T1000 (cell line): Measurements from ENCODE around the gene UFL1.

Experiments
- DNase-seq: peaks from one replicate; lab custom pipeline; 2025; ENCODE audit warnings: mixed read lengths; lab: John Stamatoyannopoulos, UW

UFL1 gene

DNA sequence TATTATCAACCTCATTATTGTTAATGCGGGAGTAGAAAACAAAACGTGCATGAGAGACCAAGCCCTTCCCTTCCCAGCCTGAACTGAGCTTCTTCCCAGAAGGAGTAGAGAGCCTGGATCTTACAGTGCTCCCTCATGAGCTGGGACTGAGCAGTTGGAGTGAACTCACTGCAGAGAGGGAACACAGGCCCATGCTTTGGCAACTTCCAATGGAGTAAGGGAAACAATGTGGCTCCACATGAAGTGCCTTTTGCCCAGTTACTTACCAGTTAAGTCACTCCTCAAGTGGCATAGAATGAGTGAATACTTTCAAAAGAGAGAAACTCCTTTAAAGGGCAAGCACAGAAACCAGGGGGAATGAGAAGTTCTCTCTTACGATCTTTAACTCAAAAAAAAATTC, 53.8 kb downstream of the UFL1 start:
- DNase-seq: no peak

DNA sequence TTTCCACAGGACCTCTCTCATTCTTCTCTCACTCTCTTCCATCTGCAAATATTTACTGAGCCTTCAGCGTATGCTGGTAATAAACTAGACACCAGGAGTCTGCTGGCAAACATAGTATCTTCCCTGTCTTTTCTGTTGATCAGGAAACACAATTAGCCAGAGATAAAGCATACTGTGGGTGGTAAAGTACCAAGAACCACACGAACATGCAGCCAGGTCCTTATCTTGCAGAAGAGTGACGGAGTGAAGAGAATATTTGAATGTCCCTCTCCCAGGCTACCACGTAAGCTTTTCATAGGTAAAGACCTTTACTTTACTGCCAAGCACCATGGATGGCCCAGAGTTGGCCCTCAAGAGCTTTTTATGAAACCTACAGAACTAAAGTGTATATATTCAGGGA, 54.6 kb downstream of the UFL1 start:
- DNase-seq: no peak

DNA sequence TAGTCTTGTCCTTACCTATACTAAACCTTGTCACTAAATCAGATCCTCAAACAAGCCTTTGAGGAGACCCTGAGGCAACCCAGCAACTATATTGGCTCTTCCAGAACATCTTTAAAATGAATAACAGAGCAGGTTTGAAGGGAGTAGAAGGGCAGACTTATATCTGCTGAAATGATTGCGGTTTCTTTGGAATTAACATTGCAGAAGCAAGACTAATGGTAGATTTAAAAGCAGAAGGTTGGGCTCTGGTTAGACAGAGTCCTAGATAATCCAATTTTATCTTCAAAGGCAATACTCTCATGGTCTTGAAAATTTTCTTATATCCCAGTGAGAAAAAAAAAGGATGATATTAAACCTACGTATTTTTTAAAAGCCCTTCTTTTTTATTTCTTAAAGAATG, 60.4 kb downstream of the UFL1 start:
- DNase-seq: no peak

DNA sequence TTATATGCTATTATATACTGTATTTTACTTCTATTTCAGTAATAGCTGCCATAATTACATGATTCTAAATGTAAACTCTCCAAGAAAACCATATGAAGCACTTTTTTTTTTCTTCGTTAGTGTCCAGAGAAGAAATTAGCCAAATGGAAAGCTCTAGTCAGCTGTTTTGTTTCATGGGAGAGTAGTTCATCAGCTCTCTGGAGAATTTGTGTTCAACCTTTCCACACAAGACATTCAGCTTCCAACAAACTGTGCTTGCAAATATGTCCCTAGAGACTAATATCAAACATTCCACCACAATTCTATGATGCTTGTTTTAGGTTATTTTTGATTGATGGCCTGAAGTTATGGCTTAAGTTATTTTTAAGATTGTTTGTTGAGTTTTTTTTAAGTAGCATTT, 60.8 kb downstream of the UFL1 start:
- no peak for DNase-seq

DNA sequence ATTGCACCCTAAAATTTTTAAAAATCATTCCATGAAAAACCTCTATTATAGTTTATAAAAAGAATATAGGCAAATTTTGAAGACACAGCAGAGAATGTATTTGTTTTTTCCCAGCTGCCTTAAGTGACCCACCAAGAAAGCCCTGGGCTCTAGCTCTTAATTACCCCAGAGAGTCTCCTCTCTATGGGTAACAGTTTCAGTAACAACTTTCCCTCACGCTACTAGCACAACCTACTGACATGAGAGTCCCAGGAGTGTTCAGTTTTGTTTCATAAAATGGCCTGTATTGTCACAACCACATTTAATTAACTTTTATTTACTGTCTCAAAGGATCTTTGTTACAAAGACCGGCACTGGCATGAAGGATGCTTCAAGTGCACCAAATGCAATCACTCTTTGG, 82.8 kb downstream of the UFL1 start:
- DNase-seq: no peak
